Glutamatergic neuron (in vitro differentiated cells): ENCODE measurements around the gene ZNF827. TPM values are rescaled to one million over a fixed set of nuclear protein-coding genes. Genes with fewer than 3 reads are reported as not detected.

Experiments used
- DNase-seq: peaks from one replicate; pipeline ENCODE4 v3.0.0; 2022
- H3K27ac Mint-ChIP-seq: one replicate; pipeline ENCODE4 v1.8.0; 2020; ENCODE audit warnings: mild to moderate bottlenecking, mixed read lengths, inconsistent platforms; ENCODE audit not compliant: unreplicated experiment
- H3K27me3 Mint-ChIP-seq: one replicate; pipeline ENCODE4 v1.8.0; 2020; ENCODE audit warnings: mild to moderate bottlenecking, moderate library complexity, mixed read lengths, inconsistent platforms; ENCODE audit not compliant: unreplicated experiment
- H3K36me3 Mint-ChIP-seq: one replicate; pipeline ENCODE4 v1.8.0; 2020; ENCODE audit warnings: mild to moderate bottlenecking, mixed read lengths, inconsistent platforms; ENCODE audit not compliant: unreplicated experiment
- H3K4me1 Mint-ChIP-seq: one replicate; pipeline ENCODE4 v1.8.0; 2020; ENCODE audit warnings: mild to moderate bottlenecking, low read depth, mixed read lengths, inconsistent platforms; ENCODE audit not compliant: unreplicated experiment
- H3K4me3 Mint-ChIP-seq: one replicate; pipeline ENCODE4 v1.8.0; 2020; ENCODE audit warnings: mild to moderate bottlenecking, mixed read lengths, inconsistent platforms; ENCODE audit not compliant: unreplicated experiment
- H3K9me3 Mint-ChIP-seq: one replicate; pipeline ENCODE4 v1.8.0; 2020; ENCODE audit warnings: mild to moderate bottlenecking, moderate library complexity, mixed read lengths, inconsistent platforms; ENCODE audit not compliant: unreplicated experiment
- total RNA-seq: library from RNA; stranded (reverse); fragmentation: NEBNext Ultra II Directional; extraction: Animal tissue kit (Norgen Biotek cat#: 25700); gene quantifications from one replicate; pipeline ENCODE4 v1.2.1, GENCODE V29; 2021; ENCODE audit not compliant: unreplicated experiment
- TF ChIP-seq, protein P1 (sequence below): fragments of 200-600 bp; sonication (generic); IDR thresholded peaks from one replicate; pipeline ENCODE4 v1.5.0; 2021; ENCODE audit not compliant: partially characterized antibody, unreplicated experiment

The ZNF827 gene
- total RNA-seq, 1 donor from 2014 or later, result 227 TPM

DNA sequence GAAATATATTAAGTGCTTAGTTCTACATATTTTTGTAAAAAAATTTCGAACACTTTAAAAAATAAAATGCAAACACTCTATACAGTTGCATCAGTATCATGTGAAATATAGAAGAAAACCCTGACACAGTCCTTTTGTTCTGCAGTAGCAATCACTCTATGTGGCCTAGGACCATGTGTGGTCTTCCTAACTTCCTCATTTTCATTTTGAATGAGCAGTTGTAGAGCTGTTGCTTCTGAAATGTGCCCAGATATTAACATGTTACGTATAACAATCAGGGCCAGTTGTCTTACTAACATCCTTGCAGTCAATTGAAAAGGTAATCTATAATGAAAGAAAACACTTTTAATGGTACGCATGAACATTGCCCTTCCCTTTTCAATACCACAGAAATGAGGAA, 107.9 kb downstream of the ZNF827 start:
- Mint-ChIP-seq H3K4me1 (peaks cover 8% of the 10 kb centered on the region), H3K4me3 (no peak overlapping the region), H3K27me3 (peaks cover 6% of the 10 kb centered on the region), H3K27ac (no peak overlapping the region), H3K36me3 (peaks cover 19% of the 10 kb centered on the region), H3K9me3 (peaks cover 2% of the 10 kb centered on the region)
- TF ChIP-seq, protein P1, sequence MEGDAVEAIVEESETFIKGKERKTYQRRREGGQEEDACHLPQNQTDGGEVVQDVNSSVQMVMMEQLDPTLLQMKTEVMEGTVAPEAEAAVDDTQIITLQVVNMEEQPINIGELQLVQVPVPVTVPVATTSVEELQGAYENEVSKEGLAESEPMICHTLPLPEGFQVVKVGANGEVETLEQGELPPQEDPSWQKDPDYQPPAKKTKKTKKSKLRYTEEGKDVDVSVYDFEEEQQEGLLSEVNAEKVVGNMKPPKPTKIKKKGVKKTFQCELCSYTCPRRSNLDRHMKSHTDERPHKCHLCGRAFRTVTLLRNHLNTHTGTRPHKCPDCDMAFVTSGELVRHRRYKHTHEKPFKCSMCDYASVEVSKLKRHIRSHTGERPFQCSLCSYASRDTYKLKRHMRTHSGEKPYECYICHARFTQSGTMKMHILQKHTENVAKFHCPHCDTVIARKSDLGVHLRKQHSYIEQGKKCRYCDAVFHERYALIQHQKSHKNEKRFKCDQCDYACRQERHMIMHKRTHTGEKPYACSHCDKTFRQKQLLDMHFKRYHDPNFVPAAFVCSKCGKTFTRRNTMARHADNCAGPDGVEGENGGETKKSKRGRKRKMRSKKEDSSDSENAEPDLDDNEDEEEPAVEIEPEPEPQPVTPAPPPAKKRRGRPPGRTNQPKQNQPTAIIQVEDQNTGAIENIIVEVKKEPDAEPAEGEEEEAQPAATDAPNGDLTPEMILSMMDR, result no peak
- DNase-seq, result no peak

DNA sequence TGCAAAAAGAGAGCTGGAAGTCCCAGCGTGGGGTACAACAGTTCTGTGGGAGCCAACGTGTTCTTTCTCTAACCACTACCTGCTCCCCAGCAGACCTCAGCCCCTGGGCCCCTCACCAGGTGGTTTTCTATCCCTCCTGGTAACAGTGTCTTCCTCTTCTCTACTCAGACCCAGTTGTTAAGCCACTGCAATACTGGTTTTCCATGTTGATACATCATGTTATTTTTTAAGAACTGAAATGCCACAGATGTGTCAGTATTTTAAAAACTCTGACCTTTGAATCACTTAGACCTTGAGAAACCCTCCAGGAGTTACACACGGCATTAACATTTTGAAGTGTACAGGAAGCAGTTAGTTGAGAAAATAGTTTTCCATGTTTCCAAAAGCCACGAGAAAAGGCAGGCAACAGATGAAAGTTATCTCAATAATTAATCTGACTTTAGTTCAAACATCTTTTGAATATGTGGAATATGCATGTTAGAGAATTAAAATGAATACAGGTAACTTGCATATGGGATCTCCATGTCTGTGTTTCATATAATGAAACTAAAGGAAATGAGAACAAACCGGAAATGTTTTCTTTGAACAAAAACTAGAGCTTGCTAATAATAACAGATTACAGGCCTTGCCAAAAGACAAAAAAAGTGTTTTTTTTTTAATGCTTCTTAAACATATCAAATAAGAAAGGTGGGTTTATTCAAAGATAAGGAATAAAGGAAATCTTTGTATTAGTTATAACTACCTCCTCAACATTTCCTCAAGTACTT, 108.8 kb downstream of the ZNF827 start:
- Mint-ChIP-seq H3K27ac (no peak overlapping the region), H3K9me3 (peaks cover 2% of the 10 kb centered on the region), H3K4me3 (no peak overlapping the region), H3K4me1 (peaks cover 17% of the 10 kb centered on the region), H3K27me3 (peaks cover 6% of the 10 kb centered on the region), H3K36me3 (peaks cover 27% of the 10 kb centered on the region)
- no peak for DNase-seq
- TF ChIP-seq, protein P1, result no peak

DNA sequence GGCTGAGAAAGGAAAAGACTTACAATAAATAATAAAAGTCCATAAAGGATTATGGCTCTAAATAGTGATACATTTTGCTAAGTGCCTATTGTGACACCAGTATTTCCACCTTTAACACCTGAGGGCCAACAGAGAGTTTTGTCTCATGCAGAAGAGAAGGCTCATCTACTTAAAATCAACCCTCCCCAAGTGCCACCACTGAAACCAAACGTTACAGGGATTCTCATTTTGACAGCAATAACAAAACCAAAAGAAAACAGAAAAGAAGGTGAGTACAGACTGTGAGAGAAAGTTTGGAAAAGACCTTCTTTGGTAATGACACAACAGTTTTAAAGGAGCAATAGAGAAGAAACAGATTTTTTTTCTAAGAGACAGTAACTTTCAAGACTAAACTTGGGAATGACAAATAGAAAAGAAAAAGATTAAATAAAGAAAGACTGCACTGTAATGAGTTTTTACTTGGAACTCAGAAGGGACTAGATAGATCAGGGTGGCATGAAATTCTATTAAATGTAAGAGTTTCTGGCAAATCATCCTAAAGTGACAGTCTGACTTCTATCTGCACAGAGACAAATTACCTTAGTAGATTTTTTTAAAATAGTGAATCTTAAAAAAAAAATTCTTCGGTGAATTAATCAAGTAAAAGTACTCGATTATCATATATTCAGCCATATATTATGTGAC, 109.7 kb downstream of the ZNF827 start:
- Mint-ChIP-seq H3K4me1 (peaks cover 25% of the 10 kb centered on the region), H3K27ac (no peak overlapping the region)

GRCh38 chr4:145827885-145828284, 110.7 kb downstream of the ZNF827 start:
- Mint-ChIP-seq H3K4me3 (no peak overlapping the region), H3K9me3 (peaks cover 6% of the 10 kb centered on the region), H3K27me3 (peaks cover 6% of the 10 kb centered on the region), H3K27ac (peak overlapping the region; percentile 57), H3K36me3 (peaks cover 29% of the 10 kb centered on the region), H3K4me1 (peaks cover 35% of the 10 kb centered on the region)
- TF ChIP-seq, protein P1, result no peak
- no peak for DNase-seq

More for the DNA sequence above, 109.7 kb downstream of the ZNF827 start:
- peaks cover 6% of the 10 kb centered on the region for H3K9me3 Mint-ChIP-seq
- peaks cover 6% of the 10 kb centered on the region for H3K27me3 Mint-ChIP-seq
- no peak overlapping the region for H3K4me3 Mint-ChIP-seq
- peaks cover 29% of the 10 kb centered on the region for H3K36me3 Mint-ChIP-seq
- DNase-seq, result no peak
- TF ChIP-seq, protein P1, result no peak

DNA sequence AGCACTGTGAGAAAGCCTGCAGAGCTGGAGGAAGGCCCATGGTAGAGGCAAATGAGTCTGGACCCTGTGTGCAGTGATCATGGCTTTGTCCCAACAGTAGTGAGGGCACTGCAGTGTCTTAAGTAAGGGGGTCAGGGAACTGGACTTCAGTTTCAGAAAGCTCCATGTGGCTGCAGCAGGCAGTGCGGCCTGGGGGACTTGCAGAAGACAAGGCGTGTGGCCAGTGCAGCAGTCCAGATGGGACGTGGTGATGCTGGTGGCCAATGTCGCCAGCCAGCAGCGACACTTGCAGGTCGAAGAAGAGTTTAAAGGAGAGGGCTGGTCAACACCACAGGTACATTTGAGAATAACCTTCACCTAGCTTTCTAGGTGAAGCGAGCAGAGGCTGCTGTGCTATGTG, 113.4 kb downstream of the ZNF827 start:
- DNase-seq, result peak; percentile 38
- peak overlapping the region; percentile 99 for H3K27ac Mint-ChIP-seq
- TF ChIP-seq, protein P1, result peak; percentile 21
- peaks cover 6% of the 10 kb centered on the region for H3K9me3 Mint-ChIP-seq
- H3K36me3 Mint-ChIP-seq, result peaks cover 21% of the 10 kb centered on the region
- peaks cover 4% of the 10 kb centered on the region for H3K27me3 Mint-ChIP-seq
- H3K4me3 Mint-ChIP-seq, result no peak overlapping the region
- H3K4me1 Mint-ChIP-seq, result peaks cover 56% of the 10 kb centered on the region
